ENCODE measurements around the gene TSHZ2.

DNA sequence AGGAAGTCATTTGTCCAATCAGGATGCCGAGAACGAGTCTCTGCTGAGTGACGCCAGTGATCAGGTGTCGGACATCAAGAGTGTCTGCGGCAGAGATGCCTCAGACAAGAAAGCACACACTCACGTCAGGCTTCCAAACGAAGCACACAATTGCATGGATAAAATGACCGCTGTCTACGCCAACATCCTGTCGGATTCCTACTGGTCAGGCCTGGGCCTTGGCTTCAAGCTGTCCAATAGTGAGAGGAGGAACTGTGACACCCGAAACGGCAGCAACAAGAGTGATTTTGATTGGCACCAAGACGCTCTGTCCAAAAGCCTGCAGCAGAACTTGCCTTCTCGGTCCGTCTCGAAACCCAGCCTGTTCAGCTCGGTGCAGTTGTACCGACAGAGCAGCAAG, 281.5 kb downstream of the TSHZ2 start:
- no peak for TF ChIP-seq MXI1 (IDR thresholded peaks at IDR 0.05; ENCODE audit: low read depth, low read length)
- no peak for TF ChIP-seq NFIC (IDR thresholded peaks at IDR 0.05)
